ENCODE results near the gene AOX1.

DNA sequence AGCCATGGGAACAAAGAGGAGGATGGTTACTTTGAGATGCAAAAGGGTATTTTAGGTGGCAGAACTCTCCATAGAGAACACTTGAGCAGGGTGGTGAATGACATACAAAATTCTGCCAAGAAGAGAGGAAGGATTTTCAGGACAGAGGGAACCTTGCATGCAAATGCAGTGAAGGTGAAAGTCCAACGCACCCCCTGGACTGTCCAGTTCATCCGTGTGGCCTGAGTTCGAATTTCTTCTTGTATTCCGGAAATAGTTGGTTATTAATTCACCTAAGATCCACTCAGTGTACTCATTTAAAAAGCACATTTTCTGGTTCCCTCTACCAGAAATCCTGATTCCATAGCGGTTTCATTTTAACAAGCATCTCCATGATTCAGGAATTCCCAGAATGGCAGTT, 5.5 kb downstream of the AOX1 start:
- TF ChIP-seq CTCF (IDR thresholded peaks at IDR 0.05; ENCODE audit: low read length), result no peak
- TF ChIP-seq EZH2 (optimal IDR thresholded peaks at IDR 0.05; ENCODE audit: low read depth, low read length), result no peak

All from MM.1S (cell line).